NCI-H1417 treated with DMSO at 0.1 percent for 48 hours (cell line): ENCODE results near the gene STIM1.
"Not testable (repeated sequence)": the region's sequence is repeated elsewhere in the genome, so short reads cannot be mapped to it uniquely, and the experiment has no call there.

Experiments
- DNase-seq: peaks from one replicate; lab custom pipeline; 2025; lab: John Stamatoyannopoulos, UW

Gene STIM1

DNA sequence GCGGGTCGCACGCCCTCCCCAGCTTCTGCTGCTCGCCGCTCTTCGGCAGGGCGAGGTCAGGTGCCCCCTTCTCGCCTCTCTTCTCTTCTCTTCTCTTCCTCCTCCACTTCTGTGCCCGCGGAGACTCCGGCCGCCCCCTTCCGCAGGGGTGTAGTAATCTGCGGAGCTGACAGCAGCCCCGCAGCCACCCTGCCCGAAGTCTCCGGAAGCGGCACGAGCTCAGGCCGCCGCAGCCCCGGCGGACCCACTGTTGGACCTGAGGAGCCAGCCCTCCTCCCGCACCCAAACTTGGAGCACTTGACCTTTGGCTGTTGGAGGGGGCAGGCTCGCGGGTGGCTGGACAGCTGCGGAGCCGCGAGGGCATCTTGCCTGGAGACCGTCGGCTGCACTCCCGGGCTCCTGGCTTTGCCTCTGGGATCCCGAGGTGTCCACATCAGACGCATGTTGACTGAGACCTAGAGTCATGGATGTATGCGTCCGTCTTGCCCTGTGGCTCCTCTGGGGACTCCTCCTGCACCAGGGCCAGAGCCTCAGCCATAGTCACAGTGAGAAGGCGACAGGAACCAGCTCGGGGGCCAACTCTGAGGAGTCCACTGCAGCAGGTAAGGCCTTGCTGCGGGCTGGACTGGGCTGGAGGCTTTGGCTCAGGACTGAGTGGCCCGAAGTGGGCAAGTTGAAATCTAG is 486 bp downstream of the STIM1 start:
- no peak for DNase-seq

DNA sequence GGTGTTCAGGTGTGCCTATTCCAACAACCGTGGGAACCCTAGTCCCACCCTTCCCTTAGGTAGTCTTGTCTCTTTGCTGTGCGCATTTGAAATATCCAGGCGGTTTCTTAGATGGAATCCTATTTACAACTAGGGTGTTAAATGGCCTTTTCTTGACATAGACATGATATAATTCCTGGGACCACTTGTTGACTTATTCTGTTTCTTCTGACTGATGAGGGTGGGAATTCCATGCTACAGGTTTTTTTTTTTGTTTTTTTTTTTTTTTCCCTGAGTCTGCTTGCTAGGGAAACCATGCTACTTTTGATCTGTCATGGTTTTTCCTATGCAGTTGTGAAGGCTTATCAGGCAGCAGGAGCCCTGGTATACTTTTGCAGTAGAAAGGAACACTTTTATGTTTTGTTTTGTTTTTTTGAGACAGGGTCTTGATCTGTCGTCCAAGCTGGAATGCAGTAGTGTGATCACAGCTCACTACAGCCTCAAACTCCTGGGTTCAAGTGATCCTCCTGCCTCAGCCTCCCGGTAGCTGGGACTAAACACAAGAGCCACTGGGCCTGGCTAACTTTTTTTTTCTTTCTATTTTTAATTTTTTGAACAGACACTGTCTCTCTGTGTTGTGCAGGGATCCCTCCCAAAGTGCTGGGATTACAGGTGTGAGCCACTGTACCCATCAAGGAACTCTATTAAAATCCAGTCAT is 1.5 kb downstream of the STIM1 start:
- no peak for DNase-seq

DNA sequence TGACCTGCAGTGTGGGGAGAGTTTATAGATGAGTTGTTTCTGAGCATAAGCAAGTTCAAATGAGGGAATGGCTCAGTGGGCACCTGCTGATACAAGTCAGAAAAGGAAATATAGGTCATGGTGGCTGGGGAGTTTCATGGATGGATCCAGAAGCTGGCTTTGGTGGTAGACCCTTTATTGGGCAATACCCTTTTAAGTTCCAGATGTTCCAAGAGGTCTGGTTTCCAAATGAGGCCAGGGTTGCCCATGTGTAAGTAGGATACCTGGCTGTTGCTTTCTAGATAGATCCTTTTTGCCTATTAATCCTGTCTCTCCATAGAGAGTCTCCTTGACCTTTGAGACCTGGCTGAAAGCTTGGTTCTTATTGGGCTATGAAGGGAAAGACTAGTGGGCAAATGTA is 2.2 kb downstream of the STIM1 start:
- DNase-seq = no peak

DNA sequence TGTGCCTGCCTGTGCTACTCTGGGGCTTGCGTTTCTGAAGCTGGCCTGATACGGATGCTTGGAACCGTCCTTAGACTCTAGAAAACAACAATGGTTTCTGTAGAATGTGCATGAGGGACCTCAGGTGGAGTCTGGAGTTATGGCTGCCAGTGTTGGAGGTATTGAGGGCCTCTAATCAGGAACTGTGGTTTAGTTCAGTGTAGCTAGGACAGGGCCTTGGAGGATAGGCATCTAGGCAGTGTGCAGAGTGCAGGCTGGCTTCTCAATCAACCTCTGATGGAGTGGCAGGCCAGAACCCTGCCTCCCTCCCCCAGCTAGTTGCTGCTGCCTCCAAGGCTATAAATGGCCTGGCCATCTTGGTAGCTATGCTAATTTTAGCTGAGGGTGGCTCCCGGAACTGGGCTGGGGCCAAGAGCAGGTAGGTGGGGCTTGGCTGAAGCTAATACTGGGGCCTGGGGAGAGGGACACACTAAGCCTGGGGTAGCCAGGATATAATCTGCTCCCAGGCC is 4.0 kb downstream of the STIM1 start:
- no peak for DNase-seq

DNA sequence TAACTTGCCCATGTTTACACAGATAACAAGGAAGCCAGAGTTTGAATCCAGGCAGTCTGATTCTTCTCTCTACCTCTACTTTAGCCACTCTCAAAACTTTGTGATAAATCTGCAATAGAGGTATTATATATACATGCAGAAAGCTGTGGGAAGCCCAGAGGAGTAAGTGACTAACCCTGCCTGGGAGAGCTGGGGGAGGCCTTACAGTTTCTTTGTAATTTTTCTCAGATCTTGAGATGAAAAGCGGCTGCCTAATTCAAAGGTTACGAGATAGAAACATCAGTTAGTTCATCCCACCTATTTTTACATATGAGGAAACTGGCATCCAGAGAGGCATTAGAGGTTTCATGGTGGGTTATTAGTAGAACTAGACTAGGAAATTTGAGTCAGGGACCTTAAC is 4.9 kb downstream of the STIM1 start:
- no peak for DNase-seq

DNA sequence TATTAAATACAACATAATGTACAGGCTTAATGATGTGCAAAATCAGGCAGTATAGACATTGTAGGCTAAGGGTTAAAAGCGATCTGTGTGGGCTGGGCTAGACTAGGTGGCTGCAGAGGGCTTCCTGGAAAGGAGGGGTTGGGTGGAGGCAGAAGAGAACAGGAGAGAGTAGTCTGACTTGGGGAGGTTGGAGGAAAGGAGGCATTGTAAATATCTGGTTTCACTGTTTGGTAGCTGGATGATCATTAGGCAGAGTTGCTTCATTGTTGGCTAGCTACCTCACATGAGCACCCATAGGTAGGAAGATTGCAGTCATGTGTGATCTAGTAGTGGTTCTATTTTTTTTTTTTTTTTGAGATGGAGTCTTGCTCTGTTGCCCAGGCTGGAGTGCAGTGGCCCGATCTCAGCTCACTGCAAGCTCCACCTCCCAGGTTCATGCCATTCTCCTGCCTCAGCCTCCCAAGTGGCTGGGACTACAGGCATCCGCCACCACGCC is 5.5 kb downstream of the STIM1 start:
- DNase-seq = not testable (repeated sequence)

DNA sequence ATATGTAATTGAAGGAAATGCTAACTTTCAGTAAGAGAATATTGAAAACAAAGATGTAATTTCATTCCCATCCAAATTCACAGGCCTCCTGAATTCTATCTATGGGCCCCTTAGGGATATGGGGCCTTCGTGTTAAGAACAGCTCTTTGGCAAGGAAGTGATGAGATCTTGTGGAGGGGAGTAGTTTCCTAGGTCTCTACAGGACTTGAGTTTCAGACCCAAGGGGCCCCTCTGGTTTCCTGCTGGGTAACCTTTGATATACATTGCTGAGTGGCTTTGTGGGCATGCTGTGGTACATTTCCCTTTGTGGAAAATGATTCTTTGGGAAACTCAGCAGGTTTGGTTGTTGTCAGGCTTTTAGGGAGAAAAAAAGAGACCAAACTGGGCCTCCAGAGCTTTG is 6.2 kb downstream of the STIM1 start:
- no peak for DNase-seq

DNA sequence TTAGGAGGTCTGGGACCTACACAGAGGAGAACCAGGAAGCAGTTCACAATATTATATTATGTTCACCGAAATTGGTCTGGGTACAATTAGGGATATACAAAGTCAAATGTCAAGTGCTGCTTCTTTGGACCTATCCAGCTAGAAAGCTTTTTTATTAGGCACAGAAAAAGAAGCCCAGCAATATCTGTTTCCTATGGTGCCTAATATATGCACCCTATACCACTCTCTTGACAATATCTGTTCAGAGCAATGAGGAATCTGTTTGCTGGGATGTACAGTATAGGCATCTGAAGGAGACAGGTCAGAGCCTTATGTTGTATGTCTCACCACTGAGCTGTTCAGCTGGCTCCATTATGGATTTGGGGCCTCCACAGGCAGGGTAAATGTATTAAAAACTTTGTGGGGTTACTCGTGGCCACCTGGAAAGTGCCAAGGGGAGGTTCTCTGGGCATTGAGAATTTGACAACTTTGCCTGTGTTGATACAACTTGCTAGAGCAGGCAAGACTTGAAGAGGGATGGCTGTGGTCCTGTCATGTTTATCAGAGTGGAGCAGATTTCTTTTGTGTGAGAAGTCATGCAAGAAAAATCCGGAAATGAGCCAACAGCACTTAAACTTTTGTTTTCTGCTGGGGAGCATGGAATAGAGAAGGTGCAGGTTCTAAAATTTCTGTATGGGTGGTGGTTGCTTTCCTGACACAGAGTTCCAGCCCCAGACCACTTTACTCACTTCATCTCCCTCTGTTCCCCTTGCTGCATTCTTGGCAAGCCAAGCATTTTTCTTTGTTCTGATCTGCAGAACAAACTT is 10.1 kb downstream of the STIM1 start:
- no peak for DNase-seq

DNA sequence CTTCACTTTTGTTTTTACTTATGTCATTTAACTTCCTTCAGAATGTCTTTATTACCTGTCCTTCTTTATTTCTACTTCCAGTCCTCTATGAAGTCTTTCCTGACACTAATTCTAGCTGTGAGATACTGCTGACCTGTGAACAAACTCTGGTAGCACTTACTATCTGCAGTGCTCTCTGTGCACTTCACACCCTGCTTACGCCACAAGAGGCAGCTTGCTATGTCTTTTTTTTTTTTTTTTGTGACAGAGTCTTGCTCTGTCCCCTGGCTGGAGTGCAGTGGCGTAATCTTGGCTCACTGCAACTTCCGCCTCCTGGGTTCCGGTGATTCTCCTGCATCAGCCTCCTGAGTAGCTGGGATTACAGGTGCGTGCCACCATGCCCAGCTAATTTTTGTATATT is 10.7 kb downstream of the STIM1 start:
- DNase-seq = no peak

DNA sequence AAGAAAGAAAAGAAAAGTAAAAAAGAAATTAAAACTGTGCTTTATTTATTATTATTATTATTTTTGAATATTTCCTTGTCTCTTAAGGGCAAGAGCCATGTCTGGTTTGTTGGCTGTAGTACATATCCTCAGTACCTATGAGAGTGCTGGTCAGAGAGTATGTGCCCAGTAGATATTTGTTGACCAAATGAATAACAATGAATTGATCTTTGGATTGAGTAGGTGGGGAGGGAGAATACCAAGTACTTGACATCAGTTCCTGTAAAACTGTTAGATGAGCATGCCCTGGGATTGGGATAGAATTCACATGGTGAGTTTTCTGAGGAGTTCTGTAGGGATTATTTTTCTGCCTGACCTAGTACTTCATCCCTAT is 11.4 kb downstream of the STIM1 start:
- no peak for DNase-seq

DNA sequence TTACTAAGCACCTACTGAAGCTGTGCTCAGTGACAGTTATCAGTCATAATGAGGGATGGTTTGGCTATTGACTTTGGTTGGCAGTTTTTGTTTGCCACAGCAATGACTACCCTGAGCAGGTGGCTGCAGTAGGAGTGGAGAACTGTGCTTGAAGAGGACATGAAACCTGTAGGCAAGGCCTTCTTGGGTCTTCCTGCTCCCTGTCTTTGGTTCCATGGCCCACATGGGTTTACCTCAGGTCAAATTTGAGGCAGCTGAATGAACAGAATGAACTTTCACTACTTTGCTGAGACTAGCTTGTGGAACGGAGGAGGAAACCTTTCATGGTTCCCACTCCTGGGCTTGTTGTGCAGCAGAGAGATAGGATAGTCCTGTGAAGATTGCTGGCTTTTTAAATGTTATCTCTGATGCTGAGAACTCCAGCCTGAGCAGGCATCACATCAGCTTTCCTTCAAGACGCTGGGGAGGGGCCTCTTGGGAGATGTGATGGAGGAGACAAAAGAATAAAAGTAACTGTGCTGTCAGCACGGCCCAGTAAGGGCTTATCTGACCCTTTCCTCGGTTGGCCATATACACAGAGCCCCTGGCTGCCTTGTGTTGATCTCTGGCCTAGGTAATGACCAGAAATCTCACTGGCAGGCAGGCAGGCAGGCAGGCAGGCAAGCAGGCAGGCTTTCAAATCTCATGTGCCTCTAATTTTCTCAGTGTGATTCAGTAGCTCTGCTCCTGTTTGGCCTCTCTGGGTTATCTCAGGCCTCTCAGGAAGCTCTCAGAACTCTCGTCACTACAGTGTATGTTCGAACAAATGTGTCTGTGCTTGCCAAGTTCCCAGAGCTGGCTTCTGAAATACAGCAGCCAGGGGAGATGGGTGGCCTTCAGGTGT is 12.0 kb downstream of the STIM1 start:
- no peak for DNase-seq

DNA sequence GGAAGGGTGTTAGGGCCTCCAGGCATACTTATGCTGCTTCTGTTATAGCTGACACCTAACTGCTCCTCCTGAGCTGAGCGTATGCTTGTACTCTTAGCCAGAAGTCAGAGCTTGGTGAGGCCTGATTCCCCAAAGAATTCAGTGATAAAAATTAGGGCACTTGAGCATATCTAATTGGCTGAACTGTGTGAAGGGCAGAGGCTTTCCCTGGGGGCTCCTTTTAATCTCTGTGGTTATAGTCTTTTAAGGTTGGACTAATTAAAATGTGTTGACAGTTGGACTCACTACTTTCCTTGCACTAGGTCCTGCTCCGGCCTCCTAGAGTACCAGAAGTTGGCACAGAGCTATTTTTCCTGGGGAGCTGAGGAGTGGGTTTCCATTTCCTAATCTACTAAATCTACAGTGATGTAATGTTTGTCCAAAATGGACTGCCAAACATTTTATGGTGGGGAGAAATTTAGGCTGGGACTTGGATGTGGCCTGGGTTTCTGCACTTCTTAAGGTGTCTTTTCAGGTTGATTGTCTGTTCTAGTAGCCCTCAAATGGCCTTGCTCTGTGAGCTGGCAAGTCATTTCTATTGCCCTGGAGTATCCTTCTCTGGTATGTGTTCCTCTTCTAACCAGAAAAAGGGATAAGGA is 18.4 kb downstream of the STIM1 start:
- no peak for DNase-seq

DNA sequence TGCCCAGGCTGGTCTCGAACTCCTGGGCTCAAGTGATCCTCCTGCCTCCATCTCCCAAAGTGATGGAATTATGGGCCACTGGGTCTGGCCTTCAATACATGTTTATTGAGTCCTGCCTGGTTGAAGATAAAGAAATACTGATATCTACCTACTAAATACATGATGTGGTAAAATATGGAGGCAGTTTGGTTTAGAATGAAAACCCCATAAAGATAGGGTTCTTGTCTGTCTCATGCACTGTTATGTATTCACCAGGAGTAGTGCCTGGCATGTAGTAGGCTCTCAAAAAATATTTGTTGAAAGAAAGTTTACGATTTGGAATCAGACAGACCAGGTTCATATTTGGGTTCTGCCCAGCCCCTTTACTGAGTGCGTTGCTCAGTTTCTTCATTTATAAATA is 21.1 kb downstream of the STIM1 start:
- DNase-seq = no peak

DNA sequence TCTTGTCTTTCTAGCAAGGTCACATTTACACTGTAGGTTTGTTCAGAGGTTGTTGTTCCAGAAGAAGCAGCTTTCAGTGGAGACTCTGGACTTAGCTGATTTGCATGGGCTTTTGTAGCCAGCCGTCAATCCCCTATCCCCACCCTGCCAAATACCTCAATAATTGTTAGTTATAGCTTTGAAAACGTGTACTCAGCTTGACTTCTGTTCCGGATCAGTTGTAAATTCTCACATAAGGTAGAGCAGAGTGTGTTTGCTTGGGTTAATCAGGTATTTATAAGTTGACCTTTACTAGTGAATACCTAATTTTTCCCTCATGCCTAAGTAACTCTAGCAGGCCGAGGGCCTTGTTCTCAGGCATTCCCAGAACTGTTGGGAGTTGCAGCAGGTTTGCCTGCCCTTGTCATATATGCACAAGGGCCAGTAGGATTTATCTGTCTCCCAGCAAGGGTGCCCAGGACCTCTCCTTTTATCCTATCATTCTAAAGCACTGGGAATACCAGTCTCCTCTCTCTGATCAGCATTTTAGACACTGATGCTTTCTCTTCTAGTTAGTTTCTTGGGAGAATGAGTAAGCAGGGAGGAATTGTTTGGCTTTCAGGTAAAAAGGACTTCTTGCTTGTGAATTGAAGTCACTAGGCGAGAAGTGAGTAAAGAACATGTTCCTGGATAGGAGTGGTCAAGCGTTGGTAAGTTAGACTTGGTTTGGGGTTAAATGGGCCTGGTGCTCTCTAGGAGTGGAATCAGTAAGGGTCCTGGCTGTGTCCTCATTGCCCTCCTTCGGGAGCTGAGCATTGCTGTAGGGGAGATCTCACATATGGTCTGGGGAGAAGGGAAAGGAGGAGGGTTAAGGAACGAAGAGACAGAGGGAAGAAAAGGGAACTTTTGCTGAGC is 22.1 kb downstream of the STIM1 start:
- no peak for DNase-seq

DNA sequence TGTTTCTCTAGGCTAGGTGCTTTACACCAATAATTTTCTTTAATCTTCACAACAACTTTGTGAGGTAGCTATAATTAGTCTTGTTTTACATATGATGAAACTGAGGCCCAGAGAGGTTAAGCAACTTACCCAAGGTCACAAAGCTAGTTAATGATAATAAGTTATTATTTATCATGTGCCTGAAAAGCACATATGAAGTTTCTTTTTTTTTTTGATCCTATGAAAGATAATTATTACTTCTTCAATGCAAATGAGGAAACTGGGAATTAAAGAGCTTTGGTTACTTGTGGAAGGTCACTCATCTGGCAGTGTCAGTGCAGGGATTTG is 22.8 kb downstream of the STIM1 start:
- DNase-seq = no peak

DNA sequence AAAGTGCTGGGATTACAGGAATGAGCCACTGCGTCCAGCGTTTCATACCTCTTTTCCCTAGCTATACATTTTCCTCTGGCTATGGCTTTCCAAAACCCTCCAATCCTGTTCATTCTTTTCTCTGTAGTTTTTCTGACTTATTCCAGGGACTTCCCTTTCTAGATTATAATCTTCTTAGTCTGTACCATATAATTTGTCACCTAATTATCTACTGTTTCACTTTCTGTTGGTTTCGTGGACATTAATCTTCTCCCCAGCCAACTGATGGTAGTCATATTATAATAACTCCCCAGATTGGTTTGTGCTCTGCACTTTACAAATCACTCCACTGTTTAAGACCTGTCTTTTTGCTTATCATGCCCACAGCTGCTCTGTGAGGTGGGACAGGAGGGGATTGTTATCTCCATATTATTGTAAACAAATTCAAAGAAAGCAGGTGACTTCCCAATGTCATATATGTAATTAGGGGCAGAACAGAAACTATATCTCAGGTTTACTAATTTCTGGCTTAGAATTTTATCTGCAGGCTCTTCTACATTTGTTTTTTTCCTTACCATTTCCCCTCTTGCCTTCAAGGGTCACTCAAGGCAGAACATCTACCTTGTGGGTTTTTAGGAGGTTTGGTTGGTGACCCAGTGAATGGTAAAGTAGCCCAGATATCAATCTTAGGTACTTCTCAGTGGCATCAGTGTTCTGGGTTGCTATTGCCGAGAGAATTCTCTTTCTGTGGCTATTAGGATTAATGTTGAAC is 23.9 kb downstream of the STIM1 start:
- DNase-seq = no peak

DNA sequence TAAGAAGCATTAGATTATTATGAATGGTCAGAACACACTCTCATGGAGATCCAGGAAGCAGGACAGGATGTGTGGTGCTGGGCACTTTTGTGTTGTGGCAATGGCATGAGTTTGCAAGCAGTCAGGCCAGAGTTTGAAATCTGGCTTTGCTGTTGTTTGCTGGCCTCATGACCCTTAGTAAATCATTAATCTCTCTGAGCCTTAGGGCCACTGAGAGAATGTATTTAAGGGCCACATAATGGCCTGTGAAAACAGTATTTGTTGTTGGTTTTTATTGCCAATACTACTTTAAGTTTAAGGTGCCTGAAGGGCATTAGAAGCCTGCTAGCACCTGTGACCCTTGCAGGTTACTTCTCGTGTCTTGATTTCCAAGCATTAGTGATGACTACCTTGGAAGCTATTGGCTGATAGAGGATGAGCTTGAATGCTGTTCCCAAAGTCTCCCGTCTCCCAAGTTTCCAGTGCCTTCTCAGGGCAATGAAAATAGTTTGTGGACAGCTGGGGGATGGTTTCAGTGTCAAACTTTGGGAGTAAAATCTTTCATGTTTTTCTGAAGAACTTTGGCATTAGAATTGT is 24.6 kb downstream of the STIM1 start:
- no peak for DNase-seq

DNA sequence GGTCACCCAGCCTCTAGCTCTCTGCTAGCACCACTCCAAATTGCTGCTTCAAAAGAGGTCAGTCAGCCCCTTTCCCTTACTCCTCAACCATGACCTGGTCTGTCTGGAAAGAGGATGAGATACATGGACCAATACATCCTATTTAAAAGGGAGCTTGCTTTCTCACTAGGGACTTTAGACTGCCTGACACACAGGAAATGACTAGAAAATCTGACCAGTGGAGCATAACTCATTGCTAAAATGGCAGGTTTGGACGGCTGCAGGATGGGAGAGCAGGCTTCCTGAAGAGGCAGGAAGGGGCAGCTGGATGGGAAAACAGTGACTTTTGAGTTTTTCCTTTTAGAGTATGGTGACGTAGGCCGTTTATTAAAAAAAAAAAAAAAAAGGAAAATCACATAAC is 25.3 kb downstream of the STIM1 start:
- no peak for DNase-seq

DNA sequence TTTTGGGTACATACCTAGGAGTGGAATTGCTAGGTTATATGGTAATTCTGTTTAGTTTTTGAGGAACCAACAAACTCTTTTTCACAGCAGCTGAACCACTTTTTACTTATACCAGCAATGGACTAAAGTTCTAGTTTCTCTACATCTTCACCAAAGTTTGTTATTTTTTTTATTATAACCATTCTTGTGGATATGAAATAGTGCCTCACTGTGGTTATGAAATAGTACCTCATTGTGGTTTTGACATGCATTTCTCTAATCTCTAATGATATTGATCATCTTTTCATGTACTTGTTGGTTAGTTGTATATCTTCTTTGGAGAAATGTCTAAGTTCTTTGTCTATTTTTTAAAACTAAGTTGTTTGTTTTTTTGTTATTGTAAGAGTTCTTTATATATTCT is 27.2 kb downstream of the STIM1 start:
- no peak for DNase-seq
